Forelimb muscle (tissue), 1 donor: ENCODE data around the gene SEPTIN3. TPM values are rescaled to one million over a fixed set of nuclear protein-coding genes. Genes with fewer than 3 reads are reported as not detected.
"Not testable (repeated sequence)": the region's sequence is repeated elsewhere in the genome, so short reads cannot be mapped to it uniquely, and the experiment has no call there.

Source experiments
- DNase-seq: peaks from one replicate; pipeline ENCODE4 v3.0.0-alpha.2; 2013; ENCODE audit warnings: low read depth
- polyA plus RNA-seq: library from polyadenylated mRNA; unstranded; fragments of 120-200 nt; gene quantifications from one replicate; pipeline ENCODE4 v1.2.1, GENCODE V29; 2013; ENCODE audit not compliant: insufficient read length

The SEPTIN3 gene
- polyA plus RNA-seq, 1 donor = 0.75 TPM

DNA sequence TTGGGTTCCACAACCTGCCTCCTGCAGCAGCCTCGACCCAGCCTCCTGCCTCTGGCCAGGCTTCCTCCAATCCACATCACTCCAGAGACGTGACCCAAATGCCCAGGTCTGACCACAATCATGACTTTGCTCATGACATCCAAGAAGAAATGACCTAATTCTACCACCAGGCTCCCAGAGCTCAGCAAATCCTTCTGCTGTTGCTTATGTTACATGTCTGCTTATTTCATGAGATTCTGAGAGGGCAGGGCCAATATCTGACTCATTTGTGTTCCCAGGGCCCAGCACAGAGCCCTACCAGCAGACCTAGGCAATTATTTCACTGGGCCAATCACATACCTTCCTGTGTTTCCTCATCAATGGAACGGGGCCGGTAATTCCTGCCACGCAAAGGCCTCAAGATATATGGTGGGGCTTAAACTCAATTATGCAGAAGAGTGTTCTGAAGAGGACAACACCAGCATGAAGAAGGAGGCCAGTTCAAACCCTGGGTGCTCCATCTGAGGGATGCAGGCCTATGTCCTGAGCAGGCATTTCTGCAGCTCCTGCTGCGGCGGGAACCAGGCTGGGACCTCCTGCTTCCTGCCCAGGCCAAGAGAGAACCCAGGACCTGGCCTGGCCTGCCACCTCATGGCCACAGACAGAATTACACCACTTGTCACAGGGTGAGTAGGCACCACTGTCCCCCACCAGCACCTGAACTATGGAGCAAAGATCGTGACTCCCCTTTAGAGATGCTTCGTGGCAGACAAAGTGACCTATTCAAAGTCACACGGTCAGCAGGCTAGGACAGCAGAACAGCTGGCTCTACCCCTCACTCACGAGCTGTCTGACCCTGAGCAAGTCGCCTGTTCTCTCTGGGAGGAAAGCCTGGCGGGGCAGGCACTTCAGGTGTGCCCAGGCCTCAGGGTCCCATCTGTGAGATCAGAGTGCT lies 28.1 kb upstream of the SEPTIN3 start:
- peak; percentile 40 for DNase-seq

DNA sequence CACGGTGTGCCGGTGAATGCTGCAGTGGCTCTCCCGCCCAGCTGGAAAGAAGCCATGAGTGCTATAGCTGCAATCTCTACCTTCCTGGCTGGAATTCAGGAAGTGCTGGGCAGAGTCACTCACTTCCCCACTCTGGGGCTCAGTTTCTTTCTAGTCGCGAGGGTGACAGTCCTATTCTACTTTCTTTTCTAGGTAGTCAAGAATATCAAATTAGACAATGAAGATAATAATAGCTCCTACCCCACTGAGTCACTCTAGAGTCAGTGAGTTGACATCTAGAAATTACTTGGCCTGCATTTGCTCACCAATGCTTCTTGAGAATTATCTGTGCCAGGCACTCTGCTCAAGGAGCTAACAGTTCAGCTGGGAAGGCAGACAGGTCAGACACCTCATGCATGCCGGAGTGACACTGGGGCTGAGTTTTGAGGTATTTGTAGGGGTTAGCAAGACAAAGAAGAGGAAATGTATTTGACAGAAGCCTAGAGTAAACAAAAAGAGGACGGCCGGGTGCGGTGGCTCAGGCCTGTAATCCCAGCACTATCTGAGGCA lies 25.5 kb upstream of the SEPTIN3 start:
- no peak for DNase-seq

DNA sequence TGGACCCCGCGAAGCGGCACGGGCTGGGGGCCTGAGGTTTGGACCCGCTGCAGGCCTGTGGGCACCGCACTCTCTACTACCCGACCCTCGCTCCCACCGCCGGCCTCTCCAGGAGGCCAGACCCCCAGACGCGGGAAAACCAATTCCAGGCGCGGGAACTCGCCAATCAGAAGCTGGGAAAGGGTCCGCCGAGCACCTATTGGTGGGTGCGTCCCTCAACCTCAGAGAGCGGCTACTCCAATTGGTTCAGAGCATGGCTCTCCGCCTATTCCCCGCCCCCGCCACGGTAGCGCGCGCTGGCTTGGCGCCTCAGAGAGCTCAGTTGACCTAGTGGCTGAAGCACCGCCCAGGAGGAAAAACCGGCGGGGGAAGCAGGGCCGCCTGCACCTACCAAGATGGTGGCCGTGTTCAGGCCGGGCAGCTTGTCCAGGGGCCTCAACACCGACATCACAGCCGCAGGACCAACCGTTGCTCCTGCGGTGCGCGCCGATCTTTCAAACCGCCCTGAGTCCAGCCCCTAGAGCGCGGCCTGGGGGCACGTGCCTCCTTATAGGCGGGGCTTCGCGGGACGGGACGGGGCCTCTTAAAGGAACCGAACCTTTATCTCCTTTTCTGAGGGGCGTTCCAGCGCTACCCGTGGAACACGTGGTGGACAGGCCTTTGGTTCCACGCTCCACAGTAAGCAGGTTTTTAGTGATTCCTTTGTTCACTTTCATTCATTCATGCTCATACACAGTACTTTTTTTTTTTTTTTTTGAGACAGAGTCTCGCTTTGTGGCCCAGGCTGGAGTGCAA lies 22.4 kb upstream of the SEPTIN3 start, which contains the start of gene CENPM:
TSS of gene CENPM (minus strand) at position 524 of the 795 bp plus-strand sequence. CDS start at position 448, 76 bp downstream.
- peak; percentile 78 for DNase-seq

DNA sequence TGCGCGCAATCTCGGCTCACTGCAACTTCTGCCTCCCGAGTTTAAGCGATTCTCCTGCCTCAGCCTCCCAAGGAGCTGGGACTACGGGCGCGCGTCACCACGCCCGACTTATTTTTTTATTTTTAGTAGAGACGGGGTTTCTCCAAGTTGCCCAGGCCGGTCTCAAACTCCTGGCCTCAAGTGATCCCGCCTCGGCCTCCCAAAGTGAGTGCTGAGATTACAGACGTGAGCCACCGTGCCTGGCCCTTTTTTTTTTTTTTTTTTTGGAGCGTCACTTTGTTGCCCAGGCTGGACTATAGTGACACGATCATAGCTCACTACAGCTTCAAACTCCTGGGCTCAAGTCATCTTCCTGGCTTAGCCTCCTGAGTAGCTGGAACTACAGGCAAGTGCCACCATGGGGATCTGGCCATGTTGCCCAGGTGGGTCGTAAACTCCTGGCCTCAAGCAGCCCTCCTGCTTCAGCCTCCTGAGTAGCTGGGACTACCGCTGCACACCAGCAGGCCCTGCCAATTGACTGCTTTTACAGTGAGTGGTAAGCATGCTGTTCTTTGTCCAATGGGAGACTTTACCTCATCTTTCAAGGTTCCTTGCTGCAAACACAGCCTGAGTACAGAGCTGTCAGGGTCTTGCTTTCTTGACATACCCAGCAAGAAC lies 21.7 kb upstream of the SEPTIN3 start:
- DNase-seq = no peak

DNA sequence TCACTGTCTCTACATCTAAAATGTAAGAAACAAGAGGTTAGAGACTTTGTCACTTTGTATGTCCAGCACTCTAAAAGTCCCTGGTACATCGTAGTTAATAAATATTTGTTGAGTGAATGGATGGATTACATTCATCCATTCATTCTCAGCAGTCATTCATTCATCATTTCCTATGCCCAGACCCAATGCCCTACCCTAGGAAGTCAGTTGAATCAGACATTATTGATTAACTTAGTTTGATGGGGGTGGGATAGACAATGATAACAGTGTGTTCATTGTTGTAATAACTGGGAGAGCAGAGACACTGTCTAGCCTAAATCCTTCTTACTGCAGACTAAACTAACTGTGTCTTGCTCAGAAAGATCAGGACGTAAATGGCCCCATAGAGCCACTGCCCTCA lies 21.1 kb upstream of the SEPTIN3 start:
- DNase-seq = no peak

DNA sequence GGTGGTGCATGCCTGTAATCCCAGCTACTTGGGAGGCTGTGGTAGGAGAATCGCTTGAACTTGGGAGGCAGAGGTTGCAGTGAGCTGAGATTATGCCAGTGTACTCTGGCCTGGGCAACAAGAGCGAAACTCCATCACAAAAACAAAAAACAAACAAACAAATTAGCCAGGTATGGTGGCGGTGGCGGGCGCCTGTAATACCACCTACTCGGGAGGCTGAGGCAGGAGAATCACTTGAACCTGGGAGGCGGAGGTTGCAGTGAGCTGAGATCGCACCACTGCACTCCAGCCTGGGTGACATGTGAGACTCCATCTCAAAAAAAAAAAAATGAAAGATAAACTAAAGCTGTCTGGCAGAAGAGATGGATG lies 20.3 kb upstream of the SEPTIN3 start:
- DNase-seq = not testable (repeated sequence)

DNA sequence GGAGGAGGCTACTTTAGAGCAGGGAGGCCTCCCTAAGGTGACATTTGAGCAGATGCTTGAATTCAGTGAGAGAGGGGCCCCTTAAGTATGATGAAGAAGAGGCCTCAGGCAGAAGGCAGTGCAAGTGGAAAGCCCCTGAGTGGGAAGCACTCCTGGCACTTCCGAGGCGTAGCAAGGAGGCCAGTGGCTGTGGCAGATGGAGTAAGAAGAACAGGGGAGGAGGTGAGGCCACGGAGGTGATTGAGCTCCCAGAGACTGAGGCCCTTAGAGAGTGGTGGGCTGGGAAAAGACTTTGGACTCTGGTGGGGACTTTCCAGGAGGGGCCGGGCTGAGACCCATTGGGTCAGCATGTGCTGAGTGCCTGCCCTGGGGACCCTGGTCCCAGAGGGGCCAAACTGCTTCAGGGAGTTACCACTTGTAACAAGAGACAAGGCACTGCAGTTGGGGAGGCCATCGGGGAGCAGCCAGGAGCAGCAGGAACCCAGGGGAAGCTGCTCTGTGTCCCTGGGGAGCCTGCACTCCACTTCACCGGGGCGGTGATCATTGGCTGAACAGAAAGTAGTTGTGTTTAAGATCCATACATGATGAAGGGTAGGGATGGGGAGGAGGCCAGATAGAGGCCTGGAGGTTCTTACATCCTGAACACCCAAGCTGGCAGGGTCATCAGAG lies 19.8 kb upstream of the SEPTIN3 start:
- no peak for DNase-seq

DNA sequence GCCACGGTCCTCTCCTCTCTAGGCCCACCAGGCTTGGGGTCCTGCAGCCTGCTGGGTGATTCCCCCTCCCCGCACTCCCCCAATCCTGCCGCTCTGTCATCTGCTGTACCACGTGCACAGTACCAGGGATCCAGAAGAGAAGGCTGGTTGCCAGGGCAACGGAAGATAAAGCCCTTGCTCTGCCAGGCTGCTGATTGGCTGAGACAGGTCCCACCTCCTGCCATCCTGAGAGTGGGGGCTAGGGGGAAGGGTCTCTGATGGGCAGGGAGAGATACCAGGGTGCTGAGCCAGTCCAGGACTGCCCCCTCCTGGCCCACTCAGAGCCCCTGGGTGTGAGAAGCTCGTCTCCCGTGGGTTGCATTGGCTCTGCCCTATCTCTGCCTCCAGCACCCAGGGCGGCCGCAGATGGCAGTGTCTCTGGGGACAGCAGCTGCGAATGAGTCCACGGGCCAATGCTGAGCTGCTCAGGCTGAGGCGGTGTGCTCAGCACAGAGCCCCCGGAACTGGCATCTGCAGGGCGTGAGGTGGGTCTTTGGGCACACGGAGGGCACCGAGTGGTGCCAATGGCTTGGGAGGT lies 17.3 kb upstream of the SEPTIN3 start, which contains the start of gene SMIM45:
TSS of gene SMIM45 (plus strand) at position 253 of the 577 bp plus-strand sequence.
- DNase-seq = no peak

DNA sequence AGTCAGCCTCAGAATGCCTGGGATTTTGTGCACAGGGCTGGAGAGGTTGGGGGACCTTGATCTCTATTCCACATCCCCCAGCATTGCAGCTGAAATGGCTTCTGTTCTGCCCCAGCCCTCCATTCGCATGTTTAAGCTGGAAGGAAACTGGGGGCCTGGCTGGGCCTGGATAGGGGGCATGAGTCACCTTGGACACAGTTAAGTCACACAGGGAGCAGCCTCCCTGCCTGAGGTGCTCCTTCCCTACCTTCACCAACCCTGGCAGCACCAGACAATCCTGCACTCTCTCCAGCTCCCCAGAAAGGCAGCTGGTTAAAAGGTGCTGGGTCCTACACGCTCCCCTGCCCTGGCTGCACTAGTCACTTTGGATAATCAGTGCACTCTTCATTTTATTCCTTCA lies 16.5 kb upstream of the SEPTIN3 start:
- DNase-seq = no peak

DNA sequence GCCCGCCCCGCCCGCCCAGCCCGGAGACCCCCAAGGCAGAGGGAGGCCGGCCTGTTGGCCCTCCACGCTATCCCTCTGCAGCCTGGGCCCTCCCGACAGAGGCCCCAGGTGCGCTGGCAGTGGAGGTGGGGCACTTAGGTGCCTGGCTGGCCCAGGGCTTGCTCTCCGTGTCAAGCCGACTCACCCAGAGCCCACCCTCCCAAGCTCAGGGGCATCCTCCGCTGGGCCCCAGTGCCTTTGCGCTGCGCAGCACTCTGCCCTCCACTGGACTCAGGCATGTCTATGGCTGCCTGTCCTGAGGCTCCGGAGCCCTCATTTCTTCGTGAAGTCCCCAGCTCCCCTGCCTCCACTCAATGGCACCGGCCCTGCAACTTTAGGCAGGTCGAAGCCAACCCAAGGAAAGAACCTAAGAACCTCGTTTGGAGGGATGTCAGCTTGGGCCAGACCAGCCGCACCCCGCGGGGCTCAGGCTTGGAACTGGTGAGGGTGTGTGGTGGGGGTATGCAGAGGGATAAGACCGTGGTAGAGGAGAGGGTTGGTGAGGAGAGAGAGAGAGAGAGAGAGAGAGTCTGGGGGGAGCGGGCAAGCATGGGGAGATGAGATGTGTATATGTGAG lies 11.2 kb upstream of the SEPTIN3 start:
- no peak for DNase-seq

DNA sequence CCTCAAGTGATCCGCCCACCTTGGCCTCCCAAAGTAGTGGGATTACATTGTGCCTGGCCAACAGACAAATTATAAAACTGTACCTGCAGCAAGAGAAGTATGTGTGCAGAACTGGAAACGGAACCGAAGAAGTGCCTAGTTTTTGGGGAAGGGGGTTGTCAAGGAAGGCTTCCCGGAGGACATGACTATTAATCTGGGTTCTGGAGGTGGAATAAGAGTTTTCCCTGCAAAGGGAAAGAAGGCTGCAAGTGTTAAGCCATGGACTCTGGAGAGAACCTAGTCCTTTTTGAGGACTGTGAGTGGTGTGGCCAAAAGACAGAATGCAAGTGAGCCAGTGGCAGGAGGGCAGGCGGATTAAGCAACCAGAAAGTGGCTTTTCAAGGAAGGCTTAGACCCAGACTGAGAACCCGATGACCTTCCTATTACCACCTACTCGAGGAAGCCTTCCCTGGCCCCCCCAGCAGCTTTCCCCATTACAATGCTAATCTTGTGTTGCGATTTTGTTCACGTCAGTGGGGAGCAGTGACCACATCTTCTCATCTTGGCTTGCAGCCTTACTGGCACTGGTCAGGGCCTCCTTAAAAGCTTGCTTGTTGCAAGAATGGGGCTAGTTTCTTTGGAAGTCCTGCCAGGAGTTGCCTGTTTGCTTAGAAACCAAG lies 5.7 kb upstream of the SEPTIN3 start:
- DNase-seq = no peak

DNA sequence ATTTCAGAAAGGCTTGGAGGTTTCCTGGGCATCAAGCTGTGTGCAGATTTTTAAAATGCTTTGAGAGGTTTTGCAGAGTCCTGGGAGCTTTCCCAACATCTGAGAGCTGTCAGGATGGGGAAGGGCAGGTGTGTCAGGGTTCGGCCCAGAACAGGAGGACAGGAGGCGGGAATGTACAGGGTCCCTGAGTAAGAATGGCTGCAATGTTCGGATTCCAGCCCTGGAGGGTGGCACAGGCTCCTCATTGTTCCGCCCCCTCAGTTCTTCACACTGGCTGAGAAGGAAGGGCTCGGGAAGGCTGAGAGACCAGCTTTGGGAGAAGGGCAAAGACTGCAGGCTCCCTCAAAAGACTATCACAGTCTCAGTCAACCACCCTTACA lies 5.1 kb upstream of the SEPTIN3 start:
- no peak for DNase-seq

DNA sequence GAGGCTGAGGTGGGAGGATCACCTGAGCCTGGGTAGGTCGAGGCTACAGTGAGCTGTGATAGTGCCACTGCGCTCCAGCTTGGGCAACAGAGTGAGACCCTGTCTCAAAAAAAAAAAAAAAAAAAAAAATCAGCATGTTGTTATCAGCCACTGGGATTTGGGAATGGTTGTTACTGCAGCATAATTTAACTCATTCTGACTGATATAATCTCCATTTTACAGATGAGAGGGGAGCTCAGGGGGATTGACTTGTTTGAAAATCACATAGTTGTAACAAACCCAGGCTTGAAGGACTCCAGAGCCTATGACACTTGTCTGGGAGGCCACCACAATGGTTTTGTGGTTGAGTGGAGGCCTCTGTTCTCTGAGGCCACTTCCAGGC lies 3.0 kb upstream of the SEPTIN3 start:
- DNase-seq = no peak

DNA sequence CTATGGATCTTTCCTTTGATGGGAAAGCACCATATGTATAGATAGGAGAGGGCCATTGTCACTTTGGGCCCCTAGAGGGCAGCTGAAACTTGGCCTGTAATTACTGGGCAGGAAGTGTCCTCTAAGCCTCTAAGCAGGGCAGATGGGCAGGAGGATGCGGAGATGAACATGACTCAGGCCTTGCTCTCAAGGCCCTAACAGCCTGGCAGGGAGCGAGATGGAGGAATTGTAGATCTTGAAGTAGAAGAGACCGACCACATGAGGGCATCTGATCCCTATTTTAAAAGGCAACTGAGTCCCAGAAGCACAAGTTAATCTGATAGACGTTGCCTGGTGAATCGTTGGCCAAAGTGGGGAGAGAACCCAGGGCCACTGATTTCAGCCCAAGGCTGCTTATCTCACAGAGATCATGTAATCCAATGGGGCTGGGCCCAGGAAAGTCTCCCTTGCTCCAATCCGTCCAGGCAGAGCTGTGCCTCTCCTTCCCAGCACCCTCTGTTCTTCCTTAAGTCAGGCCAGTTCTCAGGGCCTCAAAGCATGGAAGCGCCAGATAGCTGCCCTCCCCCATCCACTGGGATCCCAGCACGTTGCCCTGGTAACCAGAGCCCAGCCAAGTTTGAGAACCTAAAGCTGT lies 2.5 kb upstream of the SEPTIN3 start:
- peak; percentile 28 for DNase-seq

DNA sequence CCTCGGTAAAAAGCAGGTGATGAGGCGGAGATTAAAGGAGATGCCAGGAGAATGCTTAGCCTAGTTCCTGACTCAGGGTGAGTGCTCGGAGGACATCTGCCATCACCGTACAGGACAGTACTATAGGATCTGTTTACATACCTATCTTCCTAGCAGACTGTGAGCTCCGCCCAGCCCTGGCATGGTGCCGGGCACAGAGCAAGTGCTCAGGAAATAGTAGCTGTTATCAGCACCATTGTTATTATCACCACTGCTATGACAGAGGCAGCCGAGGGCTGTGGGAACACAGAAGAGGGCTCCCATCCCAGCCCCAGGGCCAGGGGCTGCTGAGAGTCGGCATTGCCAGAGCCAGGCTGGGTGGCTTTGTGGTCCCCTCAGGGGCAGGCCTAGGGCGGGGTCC lies 642 bp upstream of the SEPTIN3 start:
- DNase-seq = no peak

DNA sequence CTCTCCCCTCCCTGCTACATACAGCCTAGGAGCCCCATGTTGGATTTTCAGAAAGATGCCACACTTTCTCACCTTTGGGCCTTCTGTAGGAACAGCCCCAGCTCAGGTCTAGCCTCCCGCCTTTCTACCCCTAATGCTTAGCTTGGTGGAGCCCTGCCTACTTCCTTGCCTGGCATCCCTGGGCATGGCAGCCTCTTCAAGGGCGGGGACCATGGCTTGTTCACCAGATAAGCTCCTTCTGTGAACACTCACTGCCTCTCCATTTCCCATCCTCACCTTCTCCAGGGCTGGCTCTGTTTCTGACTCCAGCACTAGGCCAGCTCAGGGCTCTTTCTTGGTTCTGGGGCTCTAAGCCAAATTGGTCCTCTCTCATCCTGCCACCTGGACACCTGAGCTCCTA lies 1.4 kb downstream of the SEPTIN3 start:
- DNase-seq = no peak

DNA sequence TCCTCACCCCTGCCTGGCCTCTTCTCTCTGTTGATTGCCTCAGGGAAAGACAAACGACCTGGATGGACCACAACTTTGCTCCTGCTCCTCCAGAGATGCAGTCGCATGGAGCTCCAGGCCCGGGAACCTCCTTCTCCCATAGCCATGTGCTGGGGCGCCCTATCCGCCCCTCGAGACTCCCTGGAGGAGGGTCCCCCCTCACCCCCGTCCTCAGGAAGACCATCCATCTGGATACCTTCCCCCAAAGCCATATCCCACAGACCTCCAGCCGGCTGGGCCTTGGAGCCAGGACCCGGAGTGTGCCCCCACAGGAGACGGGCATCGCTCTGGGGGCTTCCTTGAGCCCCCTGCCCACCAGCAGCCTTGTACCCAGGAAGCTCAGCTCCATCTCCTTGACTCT lies 2.2 kb downstream of the SEPTIN3 start:
- DNase-seq = no peak

DNA sequence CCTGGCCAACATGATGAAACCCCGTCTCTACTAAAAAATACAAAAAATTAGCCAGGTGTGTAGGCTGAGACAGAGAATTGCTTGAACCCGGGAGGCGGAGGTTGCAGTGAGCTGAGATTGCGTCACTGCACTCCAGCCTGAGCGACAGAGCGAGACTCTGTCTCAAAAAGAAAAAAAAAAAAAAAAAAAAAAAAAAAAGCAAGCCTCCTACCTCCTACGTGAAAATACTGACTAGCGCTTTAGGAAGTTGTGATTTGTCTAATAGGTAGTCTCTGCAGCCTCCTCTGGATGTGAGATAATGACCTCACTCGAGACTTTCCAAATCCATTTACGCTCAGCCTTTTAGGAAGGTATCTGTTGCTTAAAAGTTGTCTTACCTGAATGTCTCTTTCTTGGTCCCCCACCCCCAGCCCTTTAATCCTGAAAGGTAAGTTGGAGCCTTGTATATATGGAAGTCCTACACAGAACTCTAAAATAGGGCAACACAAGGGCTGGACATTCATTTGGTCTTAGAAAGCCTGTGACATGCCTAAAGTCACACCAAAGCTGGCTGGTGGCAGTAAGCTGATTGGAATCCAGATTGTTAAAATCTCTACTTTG lies 5.5 kb downstream of the SEPTIN3 start:
- DNase-seq = no peak
